Transverse colon (tissue), 4 donors: ENCODE data around the gene FTCD. TPM values are rescaled to one million over a fixed set of nuclear protein-coding genes. Genes with fewer than 3 reads are reported as not detected.

Experiments
- DNase-seq: peaks from one replicate; pipeline ENCODE4 v3.0.0-alpha.2; 2019
- H3K27ac ChIP-seq, 4 donors: fragments of 200-600 bp; sonication (generic); 2 replicates each; pipeline ENCODE4 v1.5.1; 2016 to 2018; ENCODE audit warnings: inconsistent platforms in 4 of 4
- H3K27me3 ChIP-seq: fragments of 200-600 bp; sonication (generic); 2 replicates; pipeline ENCODE4 v1.5.1; 2017; ENCODE audit warnings: inconsistent platforms
- H3K36me3 ChIP-seq, 4 donors: fragments of 200-600 bp; sonication (generic); 2 replicates each; pipeline ENCODE4 v1.5.1; 2017 to 2019; ENCODE audit warnings: inconsistent platforms in 4 of 4
- H3K4me1 ChIP-seq, 4 donors: fragments of 200-600 bp; sonication (generic); 2 replicates each; pipeline ENCODE4 v1.5.1; 2017 to 2020; ENCODE audit warnings: inconsistent platforms in 4 of 4
- H3K4me3 ChIP-seq, 4 donors: fragments of 200-600 bp; sonication (generic); 1 replicate in 1 of 4; 2 replicates in 3 of 4; pipeline versions ENCODE4 v1.5.1 to v1.6.1; 2017 to 2019; ENCODE audit warnings: inconsistent platforms in 4 of 4
- H3K9me3 ChIP-seq, 2 donors: fragments of 200-600 bp; sonication (generic); 2 replicates each; pipeline ENCODE4 v1.5.1; 2017 to 2019; ENCODE audit warnings: inconsistent platforms in 2 of 2
- CTCF ChIP-seq, 5 experiments: fragments of 200-600 bp in 3 of 5; fragments of 450-650 bp in 2 of 5; sonication (generic) in 3 of 5; IDR thresholded peaks; 1 replicate in 2 of 5; 2 replicates in 3 of 5; pipeline ENCODE4 v1.5.1; 2016 to 2017; ENCODE audit warnings: antibody characterized with exemption in 5 of 5, inconsistent platforms in 3 of 5, mild to moderate bottlenecking in 2 of 5, moderate library complexity in 1 of 5
- EP300 ChIP-seq: sonication (generic); formaldehyde crosslinking; IDR thresholded peaks from one replicate; pipeline ENCODE4 v1.6.1; 2017; ENCODE audit warnings: antibody characterized with exemption, low read depth
- POLR2A ChIP-seq: fragments of 450-650 bp; IDR thresholded peaks from one replicate; pipeline ENCODE4 v1.6.1; 2016; ENCODE audit warnings: antibody characterized with exemption, mild to moderate bottlenecking, moderate library complexity
- POLR2AphosphoS5 ChIP-seq, 3 donors: sonication (generic); formaldehyde crosslinking; IDR thresholded peaks; one replicate each; pipeline ENCODE4 v1.6.1; 2016; ENCODE audit warnings: antibody characterized with exemption in 3 of 3
- WGBS, 2 donors: methylation state at CpG; one replicate each; pipeline ENCODE4 v1.1.5; 2018; ENCODE audit warnings: low coverage in 1 of 2; 5-methylcytosine and 5-hydroxymethylcytosine counted together
- in situ Hi-C, 4 donors: fragments of 200-750 bp; cut with MboI; loops; one replicate each; pipeline versions ENCODE4 v1.15.0 to v1.15.1; 2017; ENCODE audit warnings: low sequenced_read_pairs in 3 of 4, low pct_ligation_motif_present in 1 of 4, low pct_unique_long_range_greater_than_20kb in 1 of 4
- intact Hi-C: fragments of 100-400 bp; cut with DNase I; formaldehyde crosslinking; loops from one replicate; pipeline ENCODE4 v1.15.1; 2023; ENCODE audit warnings: low total_unique reads
- total RNA-seq, 4 donors: library from RNA; depleted of rRNA; stranded (reverse); fragments of >200 nt; gene quantifications; one replicate each; pipeline ENCODE4 v1.1.0, GENCODE V29; 2016

Gene FTCD
- total RNA-seq, 4 donors from 2014 or later: not detected

- in situ Hi-C loops: no loop called here
- WGBS, 2 donors: 83 to 100% methylated on average over 7 to 12 of the region's 12 CpGs
These were observed 2.1 kb upstream of the FTCD start for GRCh38 chr21:46157396-46157986.

GRCh38 chr21:46156678-46157077, 1.3 kb upstream of the FTCD start:
- in situ Hi-C loops (no loop called here), intact Hi-C loops (no loop called here)
- no peak for DNase-seq
- Histone ChIP-seq H3K36me3 (no peaks in the 10 kb centered on the region), H3K4me1 (peaks cover 11% of the 10 kb centered on the region in 4 donors), H3K9me3 (no peaks in the 10 kb centered on the region), H3K27ac (no peak overlapping the region), H3K27me3 (peaks cover 7% of the 10 kb centered on the region), H3K4me3 (no peak overlapping the region)
- no peak for TF ChIP-seq POLR2A
- no peak for TF ChIP-seq POLR2AphosphoS5 (IDR thresholded peaks at IDR 0.05)
- no peak for TF ChIP-seq CTCF (IDR thresholded peaks at IDR 0.05)
- no peak for TF ChIP-seq EP300
- 91 to 100% methylated on average over 1 to 10 of the region's 10 CpGs for WGBS, 2 donors

More at GRCh38 chr21:46157396-46157986, 2.1 kb upstream of the FTCD start:
- intact Hi-C loops: no loop called here
- no peak overlapping the region for H3K27ac ChIP-seq
- no peak for TF ChIP-seq POLR2A
- TF ChIP-seq EP300: no peak
- no peak for TF ChIP-seq POLR2AphosphoS5 (IDR thresholded peaks at IDR 0.05)
- TF ChIP-seq CTCF (IDR thresholded peaks at IDR 0.05): no peak
- H3K27me3 ChIP-seq: peaks cover 14% of the 10 kb centered on the region
- H3K4me3 ChIP-seq: no peak overlapping the region
- peaks cover 11% of the 10 kb centered on the region in 4 donors for H3K4me1 ChIP-seq
- H3K9me3 ChIP-seq: no peaks in the 10 kb centered on the region
- H3K36me3 ChIP-seq: no peaks in the 10 kb centered on the region
- peak; percentile 4 for DNase-seq

GRCh38 chr21:46156378-46156645, 933 bp upstream of the FTCD start:
- Histone ChIP-seq H3K27ac (no peak overlapping the region), H3K27me3 (peaks cover 3% of the 10 kb centered on the region), H3K4me1 (peaks cover 10 to 11% (median 11%) of the 10 kb centered on the region in 4 donors), H3K9me3 (no peaks in the 10 kb centered on the region), H3K36me3 (no peaks in the 10 kb centered on the region), H3K4me3 (no peak overlapping the region)
- no peak for DNase-seq
- in situ Hi-C loops (no loop called here), intact Hi-C loops (no loop called here)
- TF ChIP-seq CTCF (IDR thresholded peaks at IDR 0.05): no peak
- no peak for TF ChIP-seq POLR2AphosphoS5 (IDR thresholded peaks at IDR 0.05)
- TF ChIP-seq EP300: no peak
- TF ChIP-seq POLR2A: no peak
- 83 to 91% methylated on average over 6 to 7 of the region's 7 CpGs for WGBS, 2 donors

- intact Hi-C loops (no loop called here), in situ Hi-C loops (no loop called here)
- TF ChIP-seq CTCF (IDR thresholded peaks at IDR 0.05) (no peak), POLR2A (no peak), POLR2AphosphoS5 (IDR thresholded peaks at IDR 0.05) (no peak), EP300 (no peak)
- Histone ChIP-seq H3K4me3 (no peak overlapping the region), H3K4me1 (peaks cover 8 to 11% (median 11%) of the 10 kb centered on the region in 4 donors), H3K27ac (no peak overlapping the region), H3K27me3 (no peaks in the 10 kb centered on the region), H3K36me3 (no peaks in the 10 kb centered on the region), H3K9me3 (no peaks in the 10 kb centered on the region)
- 80 to 85% methylated on average over 1 to 16 of the region's 16 CpGs for WGBS, 2 donors
- DNase-seq: peak; percentile 7
These were observed 345 bp downstream of the FTCD start for GRCh38 chr21:46154955-46155513.
